RWPE2 (cell line): Measurements from ENCODE around the gene ROMO1.
A peak's percentile ranks its signal among the peaks of the same experiment; 100 is the strongest.
"Not testable (repeated sequence)": the region's sequence is repeated elsewhere in the genome, so short reads cannot be mapped to it uniquely, and the experiment has no call there.

Experiments used
- ATAC-seq: fragments of 200-7000 bp; cut with Tn5 transposase; 3 replicates; pipeline ENCODE4 v1.9.1; 2021; ENCODE audit warnings: low read depth
- DNase-seq: peaks from one replicate; pipeline ENCODE4 v3.0.0-alpha.2; 2020; ENCODE audit warnings: low spot score
- H3K27ac ChIP-seq: fragments of 450-650 bp; 2 replicates; pipeline ENCODE4 v1.5.1; 2017; ENCODE audit warnings: mild to moderate bottlenecking; ENCODE audit not compliant: poor library complexity, severe bottlenecking
- H3K27me3 ChIP-seq: fragments of 250-450 bp; sonication (Bioruptor Pico); 2 replicates; pipeline ENCODE4 v1.5.1; 2021; ENCODE audit warnings: mild to moderate bottlenecking, moderate library complexity; ENCODE audit not compliant: insufficient read depth, poor library complexity, severe bottlenecking
- H3K36me3 ChIP-seq: fragments of 250-450 bp; sonication (Bioruptor Pico); 2 replicates; pipeline ENCODE4 v1.5.1; 2020; ENCODE audit warnings: low read depth, mild to moderate bottlenecking, moderate library complexity
- H3K4me1 ChIP-seq: fragments of 250-450 bp; sonication (Bioruptor Pico); 2 replicates; pipeline ENCODE4 v1.5.1; 2021; ENCODE audit warnings: mild to moderate bottlenecking, moderate library complexity; ENCODE audit not compliant: insufficient read depth, poor library complexity, severe bottlenecking
- H3K4me3 ChIP-seq: fragments of 250-450 bp; sonication (Bioruptor Pico); 2 replicates; pipeline ENCODE4 v1.5.1; 2021; ENCODE audit warnings: mild to moderate bottlenecking, moderate library complexity; ENCODE audit not compliant: severe bottlenecking
- H3K9me3 ChIP-seq: fragments of 250-450 bp; sonication (Bioruptor Pico); 2 replicates; pipeline ENCODE4 v1.5.1; 2021; ENCODE audit warnings: mild to moderate bottlenecking, moderate library complexity; ENCODE audit not compliant: severe bottlenecking
- TF ChIP-seq, protein P1 (sequence below): fragments of 450-650 bp; IDR thresholded peaks from one replicate; pipeline ENCODE4 v1.5.1; 2017; ENCODE audit warnings: mild to moderate bottlenecking, moderate library complexity; ENCODE audit not compliant: poor library complexity, severe bottlenecking

The ROMO1 gene

DNA sequence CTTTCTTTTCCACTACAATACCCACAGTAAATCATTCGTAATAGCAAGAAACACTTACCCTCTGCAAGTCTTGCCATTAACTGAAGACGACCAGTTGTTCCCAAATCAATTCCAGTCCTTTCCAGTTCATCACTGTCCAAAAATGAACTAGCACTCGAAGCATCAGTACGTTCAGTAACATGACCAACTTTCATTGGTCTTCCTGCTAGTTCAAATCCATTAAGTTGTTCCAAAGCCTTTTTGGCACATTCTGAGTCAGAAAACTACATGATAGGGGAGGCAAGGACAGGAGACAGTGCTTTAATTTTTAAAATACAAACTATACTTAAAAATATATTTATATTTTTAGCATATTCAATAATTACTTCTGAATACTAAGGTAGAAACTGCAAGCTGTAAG, 14.9 kb downstream of the ROMO1 start:
- Histone ChIP-seq H3K36me3 (peaks cover 98% of the 10 kb centered on the region), H3K27me3 (no peaks in the 10 kb centered on the region), H3K27ac (no peak overlapping the region), H3K9me3 (no peaks in the 10 kb centered on the region), H3K4me1 (peaks cover 3% of the 10 kb centered on the region), H3K4me3 (no peak overlapping the region)
- DNase-seq, result no peak
- TF ChIP-seq, protein P1, sequence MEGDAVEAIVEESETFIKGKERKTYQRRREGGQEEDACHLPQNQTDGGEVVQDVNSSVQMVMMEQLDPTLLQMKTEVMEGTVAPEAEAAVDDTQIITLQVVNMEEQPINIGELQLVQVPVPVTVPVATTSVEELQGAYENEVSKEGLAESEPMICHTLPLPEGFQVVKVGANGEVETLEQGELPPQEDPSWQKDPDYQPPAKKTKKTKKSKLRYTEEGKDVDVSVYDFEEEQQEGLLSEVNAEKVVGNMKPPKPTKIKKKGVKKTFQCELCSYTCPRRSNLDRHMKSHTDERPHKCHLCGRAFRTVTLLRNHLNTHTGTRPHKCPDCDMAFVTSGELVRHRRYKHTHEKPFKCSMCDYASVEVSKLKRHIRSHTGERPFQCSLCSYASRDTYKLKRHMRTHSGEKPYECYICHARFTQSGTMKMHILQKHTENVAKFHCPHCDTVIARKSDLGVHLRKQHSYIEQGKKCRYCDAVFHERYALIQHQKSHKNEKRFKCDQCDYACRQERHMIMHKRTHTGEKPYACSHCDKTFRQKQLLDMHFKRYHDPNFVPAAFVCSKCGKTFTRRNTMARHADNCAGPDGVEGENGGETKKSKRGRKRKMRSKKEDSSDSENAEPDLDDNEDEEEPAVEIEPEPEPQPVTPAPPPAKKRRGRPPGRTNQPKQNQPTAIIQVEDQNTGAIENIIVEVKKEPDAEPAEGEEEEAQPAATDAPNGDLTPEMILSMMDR, result no peak
- no peak for ATAC-seq

DNA sequence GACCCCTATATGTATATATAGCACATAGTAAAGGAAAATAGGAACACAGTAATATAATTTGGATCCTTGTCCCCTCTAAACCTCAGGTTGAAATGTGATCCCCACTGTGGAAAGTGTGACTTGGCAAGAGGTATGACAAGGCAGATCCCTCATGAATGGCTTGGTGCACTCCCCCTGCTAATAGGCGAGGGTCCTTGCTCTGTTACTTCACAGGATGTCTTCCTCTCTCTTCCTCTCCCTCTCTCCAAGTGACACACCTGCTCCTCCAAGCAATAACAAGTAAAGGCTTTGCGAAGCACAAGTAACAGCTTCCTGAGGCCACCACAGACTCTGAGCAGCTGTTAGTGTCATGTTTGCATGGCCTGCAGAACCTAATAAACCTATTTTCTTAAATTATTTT, 16.4 kb downstream of the ROMO1 start:
- H3K4me1 ChIP-seq, result peaks cover 3% of the 10 kb centered on the region
- H3K4me3 ChIP-seq, result no peak overlapping the region
- H3K27ac ChIP-seq, result no peak overlapping the region
- ATAC-seq, result no peak
- no peak for DNase-seq
- H3K36me3 ChIP-seq, result peaks cover 98% of the 10 kb centered on the region
- TF ChIP-seq, protein P1, result no peak
- H3K9me3 ChIP-seq, result no peaks in the 10 kb centered on the region
- no peaks in the 10 kb centered on the region for H3K27me3 ChIP-seq

DNA sequence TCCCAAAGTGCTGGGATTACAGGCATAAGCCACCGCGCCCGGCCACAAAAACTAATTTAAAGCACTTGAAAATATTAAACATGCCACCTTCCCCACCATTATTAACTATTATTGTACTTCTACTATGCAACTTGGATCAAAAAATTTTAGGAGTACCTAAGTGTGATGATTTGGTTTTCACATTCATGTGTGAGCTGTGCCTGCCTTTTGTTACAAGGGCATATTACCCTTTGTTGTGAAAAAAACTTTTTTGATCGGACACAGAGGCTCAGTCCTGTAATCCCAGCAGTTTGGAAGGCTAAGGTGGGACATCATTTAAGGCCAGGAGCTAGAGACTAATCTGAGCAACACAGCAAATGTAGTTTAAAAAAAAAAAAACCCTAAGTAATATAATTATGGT, 17.1 kb downstream of the ROMO1 start:
- Histone ChIP-seq H3K27me3 (no peaks in the 10 kb centered on the region), H3K9me3 (no peaks in the 10 kb centered on the region), H3K36me3 (peaks cover 98% of the 10 kb centered on the region), H3K27ac (no peak overlapping the region), H3K4me3 (no peak overlapping the region), H3K4me1 (peaks cover 3% of the 10 kb centered on the region)
- DNase-seq (no peak), ATAC-seq (no peak)
- TF ChIP-seq, protein P1, result no peak

DNA sequence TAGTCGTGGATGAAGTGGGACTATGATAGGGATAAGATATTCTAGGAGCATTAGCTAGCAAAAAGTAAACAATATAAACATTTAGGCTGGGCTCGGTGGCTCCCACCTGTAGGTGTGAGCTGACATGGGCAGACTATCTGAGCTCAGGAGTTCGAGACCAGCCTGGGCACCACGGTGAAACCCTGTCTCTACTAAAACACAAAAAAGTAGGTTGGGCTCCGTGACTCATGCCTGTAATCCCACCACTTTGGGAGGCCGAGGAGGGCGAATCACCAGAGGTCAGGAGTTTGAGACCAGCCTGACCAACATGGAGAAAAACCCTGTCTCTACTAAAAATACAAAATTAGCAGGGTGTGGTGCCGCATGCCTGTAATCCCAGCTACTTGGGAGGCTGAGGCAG, 19.1 kb downstream of the ROMO1 start:
- DNase-seq, H3K4me1 ChIP-seq, H3K27ac ChIP-seq, H3K4me3 ChIP-seq, H3K9me3 ChIP-seq, H3K27me3 ChIP-seq: not testable (repeated sequence)
- peaks cover 100% of the 10 kb centered on the region for H3K36me3 ChIP-seq
- ATAC-seq, result peak; percentile 6; the same call in 1 of the 3 replicates

DNA sequence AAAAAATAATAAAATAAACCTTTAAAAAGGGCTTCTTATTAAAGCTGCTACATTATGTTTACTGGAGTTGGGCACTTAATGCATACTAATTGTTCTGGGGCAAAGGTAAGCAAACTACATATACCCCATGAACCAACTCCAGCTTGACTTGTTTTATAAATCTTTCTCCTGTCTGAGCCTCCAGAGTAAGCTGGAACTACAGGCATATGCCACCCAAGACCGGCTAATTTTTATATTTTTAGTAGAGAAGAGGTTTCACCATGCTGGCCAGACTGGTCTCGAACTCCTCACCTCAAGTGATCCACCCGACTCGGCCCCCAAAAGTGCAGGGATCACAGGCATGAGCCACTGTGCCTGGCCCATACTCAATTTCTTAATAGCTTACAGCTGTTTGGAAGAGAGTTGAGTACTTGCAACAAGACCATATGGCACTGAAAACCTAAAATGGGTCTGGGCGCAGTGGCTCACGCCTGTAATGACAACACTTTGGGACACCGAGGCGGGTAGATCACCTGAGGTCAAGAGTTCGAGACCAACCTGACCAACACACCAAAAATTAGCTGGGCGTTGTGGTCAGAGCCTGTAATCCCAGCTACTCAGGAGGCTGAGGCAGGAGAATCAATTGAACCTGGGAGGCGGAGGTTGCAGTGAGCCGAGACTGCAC, 19.9 kb downstream of the ROMO1 start:
- no peak for DNase-seq
- Histone ChIP-seq H3K27me3 (no peaks in the 10 kb centered on the region), H3K27ac (no peak overlapping the region), H3K4me1 (no peaks in the 10 kb centered on the region), H3K9me3 (no peaks in the 10 kb centered on the region), H3K4me3 (no peak overlapping the region), H3K36me3 (peaks cover 100% of the 10 kb centered on the region)
- no peak; the same call in 2 of the 3 replicates for ATAC-seq
- TF ChIP-seq, protein P1, result no peak
